ENCODE results near the gene NOC2L.

GRCh38 chr1:917076-917459, 42.0 kb downstream of the NOC2L start:
- TF ChIP-seq POLR2A (IDR thresholded peaks at IDR 0.05) (no peak), CTCF (IDR thresholded peaks at IDR 0.05) (no peak), POLR2AphosphoS5 (IDR thresholded peaks at IDR 0.05) (no peak), EP300 (IDR thresholded peaks at IDR 0.05) (no peak)
